Erythroblast (primary cell): ENCODE results near the gene MAP1LC3B2.

Source experiments
- GATA1 ChIP-seq: IDR thresholded peaks from 2 replicates; pipeline ENCODE4 v1.6.1; 2011; ENCODE audit warnings: low read depth, mild to moderate bottlenecking, control low read depth, low read length, moderate library complexity
- POLR2A ChIP-seq: IDR thresholded peaks from 2 replicates; pipeline ENCODE4 v1.6.1; 2011; ENCODE audit warnings: mild to moderate bottlenecking, low read length

GRCh38 chr12:116544656-116545055, 14.5 kb upstream of the MAP1LC3B2 start:
- TF ChIP-seq POLR2A (no peak), GATA1 (no peak)
